ENCODE results near the gene HSPA1A. TPM values are rescaled to one million over a fixed set of nuclear protein-coding genes. Genes with fewer than 3 reads are reported as not detected.

The HSPA1A gene
- total RNA-seq, 1 experiment from 2014 or later, result 51.2 TPM

DNA sequence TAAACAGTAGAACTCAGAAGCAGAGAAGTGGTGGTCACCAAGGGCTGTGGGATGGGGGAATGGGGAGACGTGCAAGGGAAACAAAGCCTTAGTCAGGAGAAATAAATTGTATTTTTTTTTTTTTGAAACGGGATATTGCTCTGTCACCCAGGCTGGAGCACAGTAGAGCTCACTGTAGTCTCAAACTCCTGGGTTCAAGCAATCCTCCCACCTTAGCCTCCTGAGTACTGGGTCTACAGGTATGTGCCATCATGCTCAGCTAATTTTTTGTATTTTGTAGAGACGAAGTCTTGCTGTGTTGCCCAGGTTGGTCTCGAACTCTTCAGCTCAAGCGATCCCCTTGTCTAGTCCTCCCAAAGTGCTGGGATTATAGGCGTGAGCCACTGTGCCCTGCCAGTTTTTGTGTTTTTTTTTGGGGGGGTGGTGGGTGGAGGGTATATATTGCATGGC lies 15.6 kb downstream of the HSPA1A start:
- Histone ChIP-seq H3K9me3 (ENCODE audit: control insufficient read depth, low read depth, low read length) (no peaks in the 10 kb centered on the region), H3K23ac (ENCODE audit: insufficient read length, low read depth, low read length) (no peak overlapping the region), H4K8ac (replicated peaks; ENCODE audit: insufficient read length, low read depth, low read length) (no peak overlapping the region), H2AFZ (ENCODE audit: low read length) (no peak overlapping the region), H3K18ac (ENCODE audit: insufficient read length, low read depth, low read length) (no peak overlapping the region), H2BK12ac (ENCODE audit: insufficient read length, low read depth, low read length) (no peak overlapping the region), H3K23me2 (ENCODE audit: insufficient read length, low read depth, low read length, poor library complexity, severe bottlenecking) (peaks cover 26% of the 10 kb centered on the region), H3K4ac (ENCODE audit: low read depth, low read length) (no peak overlapping the region), H4K20me1 (ENCODE audit: control insufficient read depth, insufficient read depth, insufficient read length) (no peaks in the 10 kb centered on the region), H3K4me2 (ENCODE audit: insufficient read depth, insufficient read length, low read length) (peak overlapping the region; percentile 61), H2BK15ac (ENCODE audit: low read depth, low read length) (no peak overlapping the region), H2BK20ac (ENCODE audit: low read depth, low read length, poor library complexity, severe bottlenecking) (no peak overlapping the region), H3T11ph (ENCODE audit: low read length) (no peak overlapping the region), H3K9ac (ENCODE audit: extremely low read depth, insufficient read length, low read length) (peak overlapping the region; percentile 47), H3K79me2 (ENCODE audit: insufficient read depth, low read length) (peaks cover 13% of the 10 kb centered on the region; the same call in 1 of the 2 replicates), H3K56ac (ENCODE audit: insufficient read length, low read depth, low read length) (no peak overlapping the region), H3K27ac (ENCODE audit: insufficient read length, low read depth, low read length) (no peak overlapping the region), H2AK5ac (ENCODE audit: insufficient read length, low read length) (no peak overlapping the region), H2BK5ac (ENCODE audit: insufficient read length, low read length) (no peak overlapping the region), H2BK120ac (ENCODE audit: low read depth, low read length, poor library complexity, severe bottlenecking) (no peak overlapping the region), H3K4me1 (ENCODE audit: insufficient read depth, low read length) (peaks cover 2% of the 10 kb centered on the region; the same call in 1 of the 2 replicates), H3K27me3 (ENCODE audit: insufficient read depth, low read length) (no peaks in the 10 kb centered on the region), H4K5ac (ENCODE audit: insufficient read length, low read depth, low read length) (no peak overlapping the region), H3K14ac (ENCODE audit: insufficient read depth, low read length) (no peak overlapping the region), H3K79me1 (ENCODE audit: insufficient read depth, low read depth, low read length, poor library complexity, severe bottlenecking) (no peaks in the 10 kb centered on the region), H4K91ac (ENCODE audit: insufficient read length, low read depth, low read length) (no peak overlapping the region)
- peaks cover 22 to 23% of the 10 kb centered on the region in 2 experiments for H3K4me1 Mint-ChIP-seq
- WGBS (ENCODE audit: extremely low coverage, insufficient read length, low lambda C conversion rate), result no CpG with 5 or more reads among the region's 6 CpGs
- peaks cover 4% of the 10 kb centered on the region for H3K27me3 Mint-ChIP-seq (ENCODE audit: low read depth)
- H3K4me3 Mint-ChIP-seq, result peak overlapping the region; percentile 79 to 88
- TF ChIP-seq, protein P1, sequence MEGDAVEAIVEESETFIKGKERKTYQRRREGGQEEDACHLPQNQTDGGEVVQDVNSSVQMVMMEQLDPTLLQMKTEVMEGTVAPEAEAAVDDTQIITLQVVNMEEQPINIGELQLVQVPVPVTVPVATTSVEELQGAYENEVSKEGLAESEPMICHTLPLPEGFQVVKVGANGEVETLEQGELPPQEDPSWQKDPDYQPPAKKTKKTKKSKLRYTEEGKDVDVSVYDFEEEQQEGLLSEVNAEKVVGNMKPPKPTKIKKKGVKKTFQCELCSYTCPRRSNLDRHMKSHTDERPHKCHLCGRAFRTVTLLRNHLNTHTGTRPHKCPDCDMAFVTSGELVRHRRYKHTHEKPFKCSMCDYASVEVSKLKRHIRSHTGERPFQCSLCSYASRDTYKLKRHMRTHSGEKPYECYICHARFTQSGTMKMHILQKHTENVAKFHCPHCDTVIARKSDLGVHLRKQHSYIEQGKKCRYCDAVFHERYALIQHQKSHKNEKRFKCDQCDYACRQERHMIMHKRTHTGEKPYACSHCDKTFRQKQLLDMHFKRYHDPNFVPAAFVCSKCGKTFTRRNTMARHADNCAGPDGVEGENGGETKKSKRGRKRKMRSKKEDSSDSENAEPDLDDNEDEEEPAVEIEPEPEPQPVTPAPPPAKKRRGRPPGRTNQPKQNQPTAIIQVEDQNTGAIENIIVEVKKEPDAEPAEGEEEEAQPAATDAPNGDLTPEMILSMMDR (conservative IDR thresholded peaks at IDR 0.05), result no peak
- H3K36me3 Mint-ChIP-seq (ENCODE audit: insufficient read depth in 1 of 3, low read depth in 3 of 3), result peaks cover 10 to 12% (median 10%) of the 10 kb centered on the region in 3 experiments
- H3K9me3 Mint-ChIP-seq, result peaks cover 0 to 5% of the 10 kb centered on the region in 2 experiments; a peak in 2 of 5 replicates
- peak overlapping the region in 2 of 3 experiments; percentile 32 to 37; a peak in 1 of 7 replicates for H3K27ac Mint-ChIP-seq
- DNase-seq, result no peak
